NCI-H187 treated with DMSO at 0.1 percent for 48 hours (cell line): Measurements from ENCODE around the gene BOK.

Experiments
- DNase-seq: peaks from one replicate; lab custom pipeline; 2025; lab: John Stamatoyannopoulos, UW

Gene BOK

DNA sequence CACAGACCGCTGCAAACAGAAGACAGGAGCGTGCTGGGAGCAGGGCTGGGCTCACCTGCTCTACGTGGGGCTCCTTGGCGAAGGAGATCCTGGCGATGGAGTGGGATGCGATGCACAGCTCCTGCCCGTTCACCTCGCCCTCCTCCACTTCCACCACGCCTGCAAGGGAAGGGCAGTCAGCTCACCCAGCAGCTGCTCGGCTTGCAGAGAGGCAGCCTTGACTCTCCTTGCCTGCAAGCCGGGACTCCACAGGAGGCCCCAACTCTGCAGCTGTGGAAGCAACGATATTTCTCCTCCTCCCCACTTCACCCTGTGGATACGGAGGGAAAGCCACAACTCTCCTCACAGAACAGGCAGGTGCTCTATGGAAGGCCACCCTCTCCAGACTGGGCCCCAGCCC is 43.3 kb downstream of the BOK start:
- DNase-seq = no peak

- no peak for DNase-seq
Observed at GRCh38 chr2:241602720-241603119, 44.2 kb downstream of the BOK start.

GRCh38 chr2:241603686-241604085 is 45.1 kb downstream of the BOK start:
- no peak for DNase-seq

GRCh38 chr2:241606186-241606585 is 47.6 kb downstream of the BOK start:
- DNase-seq = no peak

DNA sequence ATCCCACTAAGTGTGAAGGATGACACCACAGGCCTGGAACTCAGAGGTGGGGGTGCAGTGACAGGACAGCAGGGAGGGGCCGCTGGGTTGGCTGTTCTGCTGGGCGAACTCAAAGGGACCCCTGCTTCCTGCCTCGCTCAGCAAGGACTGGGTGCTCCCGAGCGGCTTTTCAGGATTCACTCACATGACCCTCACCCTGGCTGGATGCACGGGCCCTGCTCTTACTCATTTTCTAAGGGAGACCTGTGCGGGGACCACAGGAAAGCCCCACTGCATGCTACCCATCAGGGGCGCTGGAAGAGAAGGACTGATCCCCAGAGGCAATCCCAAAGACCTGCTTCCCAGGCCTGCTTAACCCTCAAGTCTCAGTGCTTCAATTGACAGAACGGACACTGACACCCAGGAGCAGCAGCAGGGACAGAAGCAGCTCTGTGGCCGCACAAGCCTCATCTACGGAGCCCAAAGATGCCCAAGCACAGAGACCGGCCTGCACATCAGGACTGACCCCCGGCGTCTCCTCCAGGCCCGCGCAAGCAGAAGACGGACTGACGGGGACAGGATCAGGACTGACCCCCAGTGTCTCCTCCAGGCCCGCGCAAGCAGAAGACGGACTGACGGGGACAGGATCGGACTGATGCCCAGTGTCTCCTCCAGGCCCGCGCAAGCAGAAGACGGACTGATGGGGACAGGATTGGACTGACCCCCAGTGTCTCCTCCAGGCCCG is 48.8 kb downstream of the BOK start:
- DNase-seq = no peak

DNA sequence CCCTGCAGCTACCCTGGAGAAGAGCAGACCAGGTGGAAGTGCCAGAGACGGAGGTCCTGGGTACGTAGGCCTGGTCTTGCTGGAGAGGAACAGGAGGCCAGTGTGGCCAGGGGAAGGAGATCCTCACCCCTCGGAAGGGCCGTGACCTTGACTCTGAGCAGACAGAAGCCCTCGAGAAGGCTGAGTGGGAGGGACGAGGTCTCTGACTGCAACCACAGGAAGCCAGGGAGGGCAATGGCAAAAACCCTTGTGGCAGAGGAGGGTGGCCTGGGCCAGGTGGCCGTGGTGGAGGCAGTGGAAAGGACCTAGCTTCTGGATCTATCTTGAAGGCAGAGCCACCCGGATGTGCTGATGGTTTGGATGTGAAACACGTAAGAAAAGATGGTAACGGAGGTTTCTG is 50.3 kb downstream of the BOK start:
- no peak for DNase-seq

- DNase-seq = no peak
Observed at GRCh38 chr2:241609859-241610793, 51.6 kb downstream of the BOK start.

GRCh38 chr2:241611062-241611461 is 52.5 kb downstream of the BOK start:
- no peak for DNase-seq

- DNase-seq = no peak
Observed at GRCh38 chr2:241612156-241613016, 53.8 kb downstream of the BOK start.

GRCh38 chr2:241613017-241613780 is 54.7 kb downstream of the BOK start:
- DNase-seq = no peak

GRCh38 chr2:241615041-241615440 is 56.5 kb downstream of the BOK start:
- no peak for DNase-seq

DNA sequence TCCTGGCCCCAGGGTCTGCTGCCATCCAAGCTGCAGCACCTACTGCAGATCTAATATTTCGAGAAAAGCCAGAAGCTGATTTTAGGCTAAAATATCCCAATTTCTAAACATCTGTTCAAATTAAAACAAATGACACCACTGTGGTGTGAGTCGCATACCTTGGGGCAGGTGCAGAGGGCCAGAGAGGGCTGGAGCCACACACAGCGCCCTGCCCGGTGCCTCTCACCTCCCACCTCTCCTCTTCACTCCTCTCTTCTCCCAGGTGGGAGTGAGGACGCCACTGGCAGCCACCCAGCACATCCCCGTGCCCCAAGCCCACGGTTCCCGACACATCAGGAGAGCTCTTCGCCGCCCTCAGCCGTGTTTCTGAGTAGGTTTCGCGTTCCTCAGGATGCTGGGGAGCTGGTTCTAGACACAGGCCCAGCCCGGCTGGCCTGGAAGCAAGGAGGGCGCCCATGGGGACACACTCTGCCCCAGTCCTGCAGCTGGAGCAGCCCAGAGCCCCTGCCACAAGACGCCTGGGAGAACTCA is 57.0 kb downstream of the BOK start:
- DNase-seq = no peak

- no peak for DNase-seq
Observed at GRCh38 chr2:241616168-241617125, 57.9 kb downstream of the BOK start.

- DNase-seq = no peak
Observed at GRCh38 chr2:241617431-241618154, 59.0 kb downstream of the BOK start.

GRCh38 chr2:241618296-241618805 is 59.8 kb downstream of the BOK start:
- DNase-seq = no peak

DNA sequence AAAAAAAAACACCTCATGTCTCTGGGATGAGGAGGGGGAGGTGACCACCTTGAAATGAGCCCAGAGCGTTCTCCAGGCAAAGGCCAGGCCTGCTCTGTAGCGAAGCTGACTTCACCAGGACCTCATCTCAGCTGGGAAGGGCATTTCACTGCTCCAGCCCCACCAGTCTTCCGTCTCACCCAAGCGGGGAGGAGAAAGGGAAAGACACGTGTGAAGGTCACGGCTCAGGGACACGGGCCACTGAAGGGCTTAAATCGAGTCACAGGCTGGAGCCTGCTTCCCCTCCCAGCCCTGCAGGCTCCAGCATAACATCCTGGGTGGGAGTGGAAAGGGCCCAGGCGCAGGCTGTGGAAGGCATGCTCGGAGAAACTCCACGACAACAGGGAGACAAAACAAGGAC is 60.3 kb downstream of the BOK start:
- no peak for DNase-seq

DNA sequence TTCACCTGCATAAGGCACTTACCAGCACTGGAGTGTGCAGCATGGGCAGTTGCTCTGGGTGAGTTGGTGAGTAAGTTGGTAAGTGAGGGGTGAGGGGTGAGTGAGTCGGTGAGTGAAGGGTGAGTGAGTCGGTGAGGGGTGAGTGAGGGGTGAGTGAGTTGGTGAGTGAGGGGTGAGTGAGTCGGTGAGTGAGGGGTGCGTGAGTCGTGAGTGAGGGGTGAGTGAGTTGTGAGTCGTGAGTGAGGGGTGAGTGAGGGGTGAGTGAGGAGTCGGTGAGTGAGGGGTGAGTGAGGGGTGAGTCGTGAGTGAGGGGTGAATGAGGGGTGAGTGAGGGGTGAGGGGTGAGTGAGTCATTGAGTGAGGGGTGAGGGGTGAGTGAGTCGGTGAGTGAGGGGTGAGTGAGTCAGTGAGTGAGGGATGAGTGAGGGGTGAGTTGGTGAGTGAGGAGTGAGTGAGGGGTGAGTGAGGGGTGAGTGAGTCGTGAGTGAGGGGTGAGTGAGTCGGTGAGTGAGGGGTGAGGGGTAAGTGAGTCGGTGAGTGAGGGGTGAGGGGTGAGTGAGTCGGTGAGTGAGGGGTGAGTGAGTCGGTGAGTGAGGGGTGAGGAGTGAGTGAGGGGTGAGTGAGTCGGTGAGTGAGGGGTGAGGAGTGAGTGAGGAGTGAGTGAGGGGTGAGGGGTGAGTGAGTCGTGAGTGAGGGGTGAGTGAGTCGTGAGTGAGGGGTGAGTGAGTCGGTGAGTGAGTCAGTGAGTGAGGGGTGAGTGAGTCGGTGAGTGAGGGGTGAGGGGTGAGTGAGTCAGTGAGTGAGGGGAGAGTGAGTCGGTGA is 61.3 kb downstream of the BOK start:
- no peak for DNase-seq

DNA sequence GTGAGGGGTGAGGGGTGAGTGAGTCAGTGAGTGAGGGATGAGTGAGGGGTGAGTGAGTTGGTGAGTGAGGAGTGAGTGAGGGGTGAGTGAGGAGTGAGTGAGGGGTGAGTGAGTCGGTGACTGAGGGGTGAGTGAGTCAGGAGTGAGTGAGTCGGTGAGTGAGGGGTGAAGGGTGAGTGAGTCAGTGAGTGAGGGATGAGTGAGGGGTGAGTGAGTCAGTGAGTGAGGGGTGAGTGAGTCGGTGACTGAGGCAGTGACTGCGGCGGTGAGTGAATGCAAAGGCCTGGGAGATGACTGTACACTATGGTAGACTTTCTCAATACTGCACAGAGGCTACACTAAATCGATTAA is 61.8 kb downstream of the BOK start:
- DNase-seq = no peak
